Keratinocyte (primary cell): ENCODE data around the gene GAGE2A.
"Not testable (repeated sequence)": the region's sequence is repeated elsewhere in the genome, so short reads cannot be mapped to it uniquely, and the experiment has no call there.

Source experiments
- EZH2 ChIP-seq: IDR thresholded peaks from one replicate; pipeline ENCODE4 v1.6.1; 2012; ENCODE audit warnings: inconsistent platforms, mild to moderate bottlenecking, low read length, moderate library complexity
- TF ChIP-seq, protein P1 (sequence below), 3 experiments: IDR thresholded peaks in 1 of 3; conservative IDR thresholded peaks in 1 of 3; optimal IDR thresholded peaks in 1 of 3; 2 replicates in 2 of 3; 3 replicates in 1 of 3; pipeline versions ENCODE3 to v1.5.1; 2011; ENCODE audit warnings: low read length in 3 of 3, mild to moderate bottlenecking in 3 of 3, moderate library complexity in 2 of 3, control low read depth in 1 of 3, inconsistent platforms in 1 of 3; ENCODE audit not compliant: insufficient read depth in 2 of 3; ENCODE audit errors: extremely low read depth in 1 of 3

DNA sequence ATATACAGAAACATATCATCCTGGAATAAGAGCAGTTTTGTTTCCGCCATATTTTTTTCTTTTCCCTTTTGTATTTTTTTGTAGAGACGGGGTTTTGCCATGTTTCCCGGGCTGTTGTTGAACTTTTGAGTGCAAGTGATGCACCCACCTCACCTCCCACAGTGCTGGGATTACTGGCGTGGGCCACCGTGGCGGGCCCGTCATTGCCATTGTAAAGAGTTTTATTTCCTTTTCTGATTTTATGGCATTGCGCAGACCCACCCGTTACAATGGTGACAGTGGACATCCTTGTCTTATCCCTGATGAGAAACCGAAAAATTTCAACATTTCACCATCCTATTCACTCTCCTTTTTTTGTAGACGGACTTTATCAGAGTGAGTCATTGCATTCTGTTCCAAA lies 20.6 kb upstream of the GAGE2A start:
- TF ChIP-seq, protein P1, sequence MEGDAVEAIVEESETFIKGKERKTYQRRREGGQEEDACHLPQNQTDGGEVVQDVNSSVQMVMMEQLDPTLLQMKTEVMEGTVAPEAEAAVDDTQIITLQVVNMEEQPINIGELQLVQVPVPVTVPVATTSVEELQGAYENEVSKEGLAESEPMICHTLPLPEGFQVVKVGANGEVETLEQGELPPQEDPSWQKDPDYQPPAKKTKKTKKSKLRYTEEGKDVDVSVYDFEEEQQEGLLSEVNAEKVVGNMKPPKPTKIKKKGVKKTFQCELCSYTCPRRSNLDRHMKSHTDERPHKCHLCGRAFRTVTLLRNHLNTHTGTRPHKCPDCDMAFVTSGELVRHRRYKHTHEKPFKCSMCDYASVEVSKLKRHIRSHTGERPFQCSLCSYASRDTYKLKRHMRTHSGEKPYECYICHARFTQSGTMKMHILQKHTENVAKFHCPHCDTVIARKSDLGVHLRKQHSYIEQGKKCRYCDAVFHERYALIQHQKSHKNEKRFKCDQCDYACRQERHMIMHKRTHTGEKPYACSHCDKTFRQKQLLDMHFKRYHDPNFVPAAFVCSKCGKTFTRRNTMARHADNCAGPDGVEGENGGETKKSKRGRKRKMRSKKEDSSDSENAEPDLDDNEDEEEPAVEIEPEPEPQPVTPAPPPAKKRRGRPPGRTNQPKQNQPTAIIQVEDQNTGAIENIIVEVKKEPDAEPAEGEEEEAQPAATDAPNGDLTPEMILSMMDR (optimal IDR thresholded peaks at IDR 0.05 in 1 of 3, IDR thresholded peaks at IDR 0.05 in 1 of 3, conservative IDR thresholded peaks at IDR 0.05 in 1 of 3; ENCODE audit: extremely low read depth in 1 of 3, insufficient read depth in 2 of 3, low read length in 3 of 3): not testable (repeated sequence)
- not testable (repeated sequence) for TF ChIP-seq EZH2
